Coronary artery (tissue), 2 donors: ENCODE data around the gene DYSF.

Source experiments
- DNase-seq: peaks from one replicate; pipeline ENCODE4 v3.0.0-alpha.2; 2017; ENCODE audit warnings: low spot score
- H3K27ac ChIP-seq, 2 donors: fragments of 200-600 bp; sonication (generic); one replicate each; pipeline ENCODE4 v1.5.1; 2016 to 2019
- H3K4me3 ChIP-seq: fragments of 200-600 bp; sonication (generic); 2 replicates; pipeline ENCODE4 v1.5.1; 2016; ENCODE audit warnings: mild to moderate bottlenecking, moderate library complexity
- TF ChIP-seq, protein P1 (sequence below): fragments of 200-600 bp; sonication (generic); IDR thresholded peaks from one replicate; pipeline ENCODE4 v1.5.1; 2019; ENCODE audit warnings: antibody characterized with exemption

The DYSF gene

DNA sequence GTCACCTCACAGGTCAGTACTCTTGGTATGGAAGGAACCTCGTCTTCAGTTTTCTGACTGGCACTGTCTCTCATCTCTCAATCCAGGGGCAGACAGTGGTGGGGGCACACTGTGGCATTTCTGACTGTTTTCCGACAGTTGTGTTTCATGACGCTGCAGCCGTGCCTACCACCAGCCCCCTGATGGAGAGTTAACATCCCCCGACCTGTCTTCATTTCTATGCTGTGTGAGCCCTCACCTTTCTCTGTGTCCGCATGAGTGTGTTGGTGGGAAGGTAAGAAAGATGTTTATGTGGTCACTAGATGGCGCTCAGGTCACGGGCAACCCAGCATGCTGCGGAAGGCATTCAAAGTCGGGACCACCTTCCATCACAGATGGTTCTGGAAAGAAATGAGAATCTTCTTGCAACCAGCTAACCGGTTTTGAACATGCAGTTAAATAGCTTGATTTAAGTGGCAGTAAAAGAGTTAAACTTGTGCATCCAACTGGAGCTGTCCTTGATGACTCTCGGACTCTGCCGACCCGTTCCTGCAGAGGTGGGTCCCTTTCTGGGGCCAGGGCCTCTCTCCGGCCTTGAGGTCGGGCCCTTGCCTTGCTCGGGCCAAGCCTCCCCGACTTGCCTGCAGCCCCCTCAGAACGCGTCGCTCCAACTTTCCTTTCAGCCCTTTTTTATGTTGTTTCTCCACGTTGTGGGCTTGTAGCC is 92.4 kb downstream of the DYSF start:
- DNase-seq, result no peak
- Histone ChIP-seq H3K27ac (no peak overlapping the region), H3K4me3 (peak overlapping the region; percentile 47)
- TF ChIP-seq, protein P1, sequence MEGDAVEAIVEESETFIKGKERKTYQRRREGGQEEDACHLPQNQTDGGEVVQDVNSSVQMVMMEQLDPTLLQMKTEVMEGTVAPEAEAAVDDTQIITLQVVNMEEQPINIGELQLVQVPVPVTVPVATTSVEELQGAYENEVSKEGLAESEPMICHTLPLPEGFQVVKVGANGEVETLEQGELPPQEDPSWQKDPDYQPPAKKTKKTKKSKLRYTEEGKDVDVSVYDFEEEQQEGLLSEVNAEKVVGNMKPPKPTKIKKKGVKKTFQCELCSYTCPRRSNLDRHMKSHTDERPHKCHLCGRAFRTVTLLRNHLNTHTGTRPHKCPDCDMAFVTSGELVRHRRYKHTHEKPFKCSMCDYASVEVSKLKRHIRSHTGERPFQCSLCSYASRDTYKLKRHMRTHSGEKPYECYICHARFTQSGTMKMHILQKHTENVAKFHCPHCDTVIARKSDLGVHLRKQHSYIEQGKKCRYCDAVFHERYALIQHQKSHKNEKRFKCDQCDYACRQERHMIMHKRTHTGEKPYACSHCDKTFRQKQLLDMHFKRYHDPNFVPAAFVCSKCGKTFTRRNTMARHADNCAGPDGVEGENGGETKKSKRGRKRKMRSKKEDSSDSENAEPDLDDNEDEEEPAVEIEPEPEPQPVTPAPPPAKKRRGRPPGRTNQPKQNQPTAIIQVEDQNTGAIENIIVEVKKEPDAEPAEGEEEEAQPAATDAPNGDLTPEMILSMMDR, result peak; percentile 56

DNA sequence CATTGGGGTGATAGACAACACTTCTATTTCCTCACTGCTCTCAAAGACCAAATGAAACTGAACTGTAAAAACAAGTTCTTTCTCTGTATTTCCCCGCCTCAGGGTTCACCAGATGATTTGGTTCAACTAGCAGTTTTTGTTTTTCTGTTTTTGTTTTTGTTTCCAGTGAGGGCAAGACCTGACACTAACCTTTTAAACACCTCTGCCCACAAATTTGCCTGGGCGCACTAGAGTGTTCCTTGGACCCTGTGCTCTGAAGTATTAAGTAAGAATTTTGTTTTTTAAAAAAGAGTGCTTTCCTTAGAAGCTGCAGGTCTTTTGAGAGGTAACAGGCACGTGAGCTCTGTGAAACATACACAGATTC is 92.9 kb downstream of the DYSF start:
- H3K4me3 ChIP-seq, result no peak overlapping the region
- TF ChIP-seq, protein P1, result no peak
- no peak for DNase-seq
- no peak overlapping the region for H3K27ac ChIP-seq

DNA sequence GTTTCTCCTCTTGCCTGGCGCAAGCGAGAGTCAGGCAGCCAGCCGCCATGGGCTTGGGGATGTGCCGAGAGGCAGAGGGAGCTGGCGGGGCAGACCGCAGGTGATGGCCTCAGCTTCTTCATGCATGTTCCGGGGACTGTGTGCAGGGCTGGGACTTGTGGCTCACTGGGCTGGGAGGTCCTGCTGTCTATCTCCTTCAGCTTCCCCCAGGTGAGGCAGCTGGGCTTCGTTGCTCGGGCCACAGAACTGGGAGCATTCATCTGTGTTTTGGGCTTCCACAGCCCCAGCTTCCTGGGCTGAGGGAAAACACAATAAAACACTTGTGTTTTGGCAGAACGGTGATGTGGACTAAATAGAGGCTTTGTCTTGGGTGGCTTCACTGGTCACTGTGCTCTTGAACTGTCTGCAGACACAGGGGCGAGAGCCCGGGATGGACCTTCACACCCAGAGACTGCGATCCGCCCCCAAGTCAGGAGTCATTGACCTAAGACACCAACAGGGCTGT is 93.5 kb downstream of the DYSF start:
- Histone ChIP-seq H3K27ac (no peak overlapping the region), H3K4me3 (no peak overlapping the region)
- DNase-seq, result no peak
- TF ChIP-seq, protein P1, result no peak

DNA sequence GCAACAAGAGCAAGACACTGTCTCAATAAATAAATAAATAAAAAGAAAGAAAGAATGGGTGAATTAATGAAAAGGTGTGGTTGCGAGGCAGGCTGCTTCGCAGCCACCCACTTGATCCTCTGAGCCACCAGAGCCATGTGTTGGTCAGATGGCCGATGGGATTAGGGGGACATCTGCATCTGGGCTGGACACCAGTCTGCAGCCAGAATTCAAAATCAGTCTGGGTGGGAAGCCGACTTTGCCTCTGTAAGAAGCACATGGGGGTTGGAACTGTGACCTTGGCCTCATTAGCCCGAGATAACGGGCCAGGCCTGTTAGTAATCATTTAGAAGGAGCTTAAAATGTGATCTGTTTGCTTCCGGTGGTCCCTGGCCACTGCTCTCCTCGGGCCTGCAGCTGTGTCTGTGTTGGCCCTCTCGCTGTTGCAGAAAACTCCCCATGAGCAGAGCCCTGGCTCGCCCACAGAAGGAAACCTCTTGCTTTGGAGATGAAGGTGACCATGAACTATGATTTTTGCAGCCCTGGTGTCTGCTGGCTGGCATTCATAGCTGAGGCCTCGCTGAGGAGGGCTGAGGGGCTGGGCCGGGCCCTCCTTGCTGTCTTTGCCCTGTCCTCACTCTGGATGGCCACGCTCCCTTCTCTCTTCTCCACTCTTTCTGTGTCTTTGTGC is 94.4 kb downstream of the DYSF start:
- no peak for DNase-seq
- Histone ChIP-seq H3K27ac (no peak overlapping the region), H3K4me3 (no peak overlapping the region)
- TF ChIP-seq, protein P1, result no peak

DNA sequence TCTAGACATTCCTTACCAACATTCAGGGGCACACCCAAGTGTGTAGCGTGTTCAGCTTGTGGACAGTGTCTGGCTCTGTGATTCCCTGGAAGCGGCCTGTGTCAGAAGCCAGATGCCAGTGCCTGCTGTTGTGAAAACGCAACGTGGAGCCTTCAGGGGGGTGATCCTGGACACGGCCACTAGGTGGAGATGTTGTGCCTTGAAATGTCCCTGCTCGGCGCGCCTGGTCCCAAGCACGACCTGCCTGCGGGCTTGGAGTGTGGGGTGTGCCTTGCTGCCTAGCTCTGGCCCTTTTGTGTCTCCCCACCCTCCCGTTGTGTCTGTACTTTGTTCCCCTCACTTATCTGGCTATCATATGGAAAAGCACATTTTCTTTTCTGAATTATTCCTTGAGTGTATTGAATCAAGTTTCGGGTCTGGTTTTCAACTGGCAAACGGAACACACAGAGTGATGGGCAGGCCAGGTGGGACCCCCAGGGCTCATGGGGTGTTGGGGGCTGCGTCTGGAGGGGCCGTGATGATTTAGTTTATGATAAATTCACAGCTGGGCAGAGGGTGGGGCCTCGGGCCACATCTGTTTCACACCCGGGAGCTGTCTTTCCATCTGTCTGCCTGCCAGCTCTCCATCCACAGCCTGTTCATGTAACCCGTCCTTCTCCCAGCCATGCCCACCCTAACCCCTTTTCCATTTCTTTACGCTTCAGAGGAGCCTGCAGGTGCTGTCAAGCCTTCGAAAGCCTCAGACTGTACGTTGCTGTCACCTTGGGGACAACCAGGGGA is 95.5 kb downstream of the DYSF start:
- DNase-seq, result no peak
- H3K27ac ChIP-seq, result no peak overlapping the region
- TF ChIP-seq, protein P1, result peak; percentile 83

DNA sequence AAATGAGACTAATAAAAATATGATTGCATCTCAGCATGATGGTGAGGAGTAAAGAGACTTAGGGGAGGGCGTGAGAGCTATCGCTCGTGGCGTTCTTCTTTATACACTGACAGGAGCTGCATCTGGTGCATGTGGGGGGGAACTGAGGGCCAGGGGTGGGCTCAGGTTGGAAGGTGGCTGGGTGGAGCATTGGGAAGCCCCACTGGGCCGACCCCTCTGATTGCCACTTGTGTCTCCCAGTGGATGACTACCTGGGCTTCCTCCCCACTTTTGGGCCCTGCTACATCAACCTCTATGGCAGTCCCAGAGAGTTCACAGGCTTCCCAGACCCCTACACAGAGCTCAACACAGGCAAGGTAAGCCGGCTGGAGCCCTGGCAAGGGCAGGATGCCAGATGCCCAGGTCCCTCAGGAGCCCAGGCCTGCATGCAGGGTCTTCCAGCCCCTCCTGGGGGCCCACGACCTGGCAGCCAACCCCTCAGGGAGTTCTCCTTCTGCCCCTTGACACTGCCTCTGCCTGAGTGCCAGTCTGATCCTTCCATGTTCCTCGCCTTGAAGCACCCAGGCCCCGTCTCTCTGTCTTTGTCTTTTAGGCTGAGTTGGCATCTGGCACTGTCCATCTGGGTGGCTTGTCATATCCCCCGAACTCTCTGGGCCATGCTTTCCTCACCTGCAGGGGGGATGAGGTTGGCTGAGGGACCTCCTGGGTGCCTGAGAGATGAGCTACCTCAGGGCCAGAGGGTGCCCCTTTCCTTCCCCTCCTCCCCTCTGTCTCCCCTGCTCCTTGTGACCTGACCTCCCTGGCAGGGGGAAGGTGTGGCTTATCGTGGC is 97.7 kb downstream of the DYSF start:
- TF ChIP-seq, protein P1, result no peak
- DNase-seq, result no peak
- Histone ChIP-seq H3K4me3 (no peak overlapping the region), H3K27ac (no peak overlapping the region)

More for the DNA sequence above, 95.5 kb downstream of the DYSF start:
- no peak overlapping the region for H3K4me3 ChIP-seq
